ENCODE data around the gene SMIM38.

DNA sequence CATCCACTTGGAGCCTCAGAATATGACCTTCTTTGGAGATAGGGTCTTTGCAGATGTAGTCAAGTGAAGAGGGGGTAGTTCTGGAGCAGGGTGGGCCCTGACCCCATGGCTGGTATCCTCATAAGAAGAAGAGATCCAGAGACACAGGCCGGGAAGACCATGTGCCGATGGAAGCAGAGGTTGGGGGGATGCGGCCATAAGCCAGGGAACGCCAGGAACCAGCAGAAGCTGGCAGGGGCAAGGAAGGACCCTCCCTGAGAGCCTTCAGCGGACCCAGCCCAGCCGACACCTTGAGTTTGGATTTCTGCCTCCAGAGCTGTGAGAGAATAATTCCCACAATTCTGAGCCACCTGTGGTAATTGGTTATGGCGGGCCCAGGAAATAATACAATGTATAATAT is 26.1 kb upstream of the SMIM38 start:
- no peak for TF ChIP-seq POLR2AphosphoS5 (IDR thresholded peaks at IDR 0.05; ENCODE audit: low read depth, low read length)
- no peak for TF ChIP-seq SIN3A (IDR thresholded peaks at IDR 0.05; ENCODE audit: borderline replicate concordance, insufficient read depth, low read length)
- TF ChIP-seq TAF1 (IDR thresholded peaks at IDR 0.05; ENCODE audit: borderline replicate concordance, insufficient read depth, low read length): no peak

All from PFSK-1 (cell line).